GM21526 (cell line): ENCODE measurements around the gene NAV1.
"Not testable (repeated sequence)": the region's sequence is repeated elsewhere in the genome, so short reads cannot be mapped to it uniquely, and the experiment has no call there.

Source experiments
- ATAC-seq: cut with Tn5 transposase; IDR thresholded peaks from one replicate; pipeline ENCODE4 v1.9.1; 2021; ENCODE audit warnings: moderate library complexity; ENCODE audit not compliant: unreplicated experiment, low FRiP score

The NAV1 gene

GRCh38 chr1:201517631-201518030 lies 21.3 kb upstream of the NAV1 start:
- ATAC-seq, result no peak

DNA sequence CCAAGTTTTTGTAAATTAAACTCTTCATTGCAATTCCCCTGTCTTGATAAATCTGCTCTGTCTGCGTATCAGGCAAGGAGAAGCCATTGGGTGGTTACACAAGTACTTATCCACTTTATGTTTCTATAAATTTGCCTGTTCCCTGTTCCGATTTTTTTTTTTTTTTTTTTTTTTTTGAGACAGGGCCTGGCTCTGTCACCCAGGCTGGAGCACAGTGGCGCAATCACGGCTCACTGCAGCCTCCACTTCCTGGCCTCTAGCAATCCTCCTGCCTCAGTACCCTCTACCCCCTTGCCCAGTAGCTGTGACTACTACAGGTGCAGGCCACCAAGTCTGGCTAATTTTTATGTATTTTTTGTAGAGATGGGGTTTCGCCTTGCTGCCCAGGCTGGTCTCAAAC lies 20.9 kb upstream of the NAV1 start:
- no peak for ATAC-seq

DNA sequence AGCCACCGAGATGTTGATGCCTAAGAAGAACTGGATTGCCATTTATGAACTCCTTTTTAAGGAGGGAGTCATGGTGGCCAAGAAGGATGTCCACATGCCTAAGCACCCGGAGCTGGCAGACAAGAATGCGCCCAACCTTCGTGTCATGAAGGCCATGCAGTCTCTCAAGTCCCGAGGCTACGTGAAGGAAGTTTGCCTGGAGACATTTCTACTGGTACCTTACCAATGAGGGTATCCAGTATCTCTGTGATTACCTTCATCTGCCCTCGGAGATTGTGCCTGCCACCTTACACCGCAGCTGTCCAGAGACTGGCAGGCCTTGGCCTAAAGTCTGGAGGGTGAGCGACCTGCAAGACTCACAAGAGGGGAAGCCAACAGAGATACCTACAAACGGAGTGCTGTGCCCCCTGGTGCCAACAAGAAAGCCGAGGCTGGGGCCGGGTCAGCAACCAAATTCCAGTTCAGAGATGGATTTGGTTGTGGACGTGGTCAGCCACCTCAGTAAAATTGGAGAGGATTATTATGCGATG lies 18.8 kb upstream of the NAV1 start:
- ATAC-seq, result not testable (repeated sequence)

DNA sequence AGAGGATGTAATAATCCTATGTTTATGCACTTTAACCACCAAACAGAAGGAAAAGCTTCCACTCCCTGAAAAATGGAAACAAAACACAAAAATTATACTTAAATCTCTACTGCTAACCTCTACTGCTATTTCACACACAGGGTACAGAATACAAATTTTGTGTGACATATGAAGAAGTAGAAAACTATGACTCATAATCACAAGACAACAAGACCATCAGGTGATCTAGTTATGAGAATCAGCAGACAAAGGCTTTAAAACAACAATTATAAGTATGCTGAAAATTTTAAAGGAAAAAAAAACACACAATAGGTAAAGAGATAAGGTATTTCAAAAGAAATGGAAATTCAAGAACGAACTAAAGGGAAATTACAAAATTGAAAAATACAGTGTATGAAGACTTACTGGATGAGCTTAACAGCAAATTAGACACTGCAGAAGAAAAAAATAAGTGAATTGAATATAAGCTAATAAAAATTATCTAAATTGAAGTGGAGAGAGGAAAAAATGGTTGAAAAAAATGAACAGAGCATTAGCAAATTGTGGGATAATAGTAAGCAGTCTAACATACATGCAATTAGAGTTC lies 13.6 kb upstream of the NAV1 start:
- ATAC-seq, result no peak

DNA sequence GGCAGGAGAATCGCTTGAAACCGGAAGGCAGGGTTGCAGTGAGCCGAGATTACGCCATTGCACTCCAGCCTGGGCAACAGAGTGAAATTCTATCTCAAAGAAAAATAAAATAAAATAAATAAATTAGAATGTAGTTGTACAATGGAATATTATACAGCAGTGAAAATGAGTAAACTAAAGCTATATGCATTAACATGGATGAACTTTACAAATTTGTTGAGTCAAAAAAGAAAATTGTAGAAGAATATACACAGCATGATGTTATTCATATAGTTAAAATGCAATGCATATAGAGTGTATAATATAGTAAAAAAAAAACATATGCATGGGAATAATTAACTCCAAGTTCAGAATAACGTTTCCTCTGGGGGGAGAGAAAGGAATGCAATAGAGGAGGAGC lies 11.0 kb upstream of the NAV1 start:
- ATAC-seq, result no peak

GRCh38 chr1:201528631-201529252 lies 10.2 kb upstream of the NAV1 start:
- no peak for ATAC-seq

- no peak for ATAC-seq
Observed at GRCh38 chr1:201530741-201531531, 8.0 kb upstream of the NAV1 start.

- no peak for ATAC-seq
Observed at GRCh38 chr1:201531551-201532425, 7.1 kb upstream of the NAV1 start.

GRCh38 chr1:201533836-201534235 lies 5.1 kb upstream of the NAV1 start:
- ATAC-seq, result no peak

DNA sequence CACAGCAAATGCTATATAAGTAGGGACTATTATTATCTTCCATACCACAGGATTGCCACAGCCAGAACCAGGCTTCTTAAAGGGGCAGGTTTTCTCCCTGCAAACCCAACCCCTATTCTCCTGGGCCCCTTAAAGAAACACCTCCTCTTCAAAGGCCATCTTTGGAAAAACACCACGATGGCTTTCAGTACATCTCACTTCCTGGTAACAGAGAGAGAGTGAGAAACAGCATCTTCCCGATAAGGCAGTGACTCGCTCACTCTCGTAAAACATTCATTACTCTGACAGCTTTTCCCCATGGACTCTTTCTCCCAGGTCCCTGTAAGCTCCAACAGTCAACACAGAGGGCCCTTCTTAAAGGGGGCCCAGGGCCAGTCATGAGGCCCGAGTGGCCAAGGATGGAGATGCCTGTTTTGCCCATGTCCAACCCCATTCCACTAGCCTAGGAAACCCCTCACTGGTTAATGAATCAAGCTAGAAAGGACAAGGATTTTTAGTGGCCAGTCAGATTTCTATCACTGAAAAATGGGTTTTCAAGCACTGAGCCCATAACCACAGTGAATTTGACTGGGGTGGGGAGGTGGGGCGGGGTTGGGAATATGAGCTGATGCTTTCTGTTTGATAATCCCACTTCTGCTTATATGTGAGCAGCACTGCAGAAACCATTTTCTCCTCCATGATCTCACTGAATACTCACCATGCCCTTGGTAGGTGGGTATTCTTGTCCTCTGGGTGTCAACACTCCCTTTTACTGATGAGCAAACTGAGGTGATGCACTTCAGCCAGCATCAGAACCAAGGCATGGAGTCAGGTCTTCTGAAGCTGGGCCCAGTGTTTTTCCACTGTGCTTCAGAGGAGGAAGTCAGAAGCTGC lies 3.6 kb upstream of the NAV1 start:
- no peak for ATAC-seq

DNA sequence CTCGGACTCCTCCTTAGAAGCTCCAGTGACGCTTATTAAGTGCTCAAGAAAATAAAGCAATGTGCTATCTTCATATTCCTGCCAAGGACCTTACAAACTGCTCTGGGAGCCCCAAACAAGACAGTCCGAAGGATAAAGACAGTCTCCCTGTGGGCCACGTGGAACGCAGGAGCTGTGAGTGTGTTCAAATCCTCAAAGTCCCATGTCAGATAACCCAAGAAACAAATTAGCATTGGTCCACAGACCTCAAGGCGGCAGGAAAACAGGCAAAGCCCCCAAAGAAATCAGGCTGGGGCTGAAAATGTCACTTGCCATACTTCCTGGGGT lies 3.0 kb upstream of the NAV1 start:
- ATAC-seq, result no peak

- ATAC-seq, result no peak
Observed at GRCh38 chr1:201536558-201536957, 2.4 kb upstream of the NAV1 start.

GRCh38 chr1:201537028-201537427 lies 1.9 kb upstream of the NAV1 start:
- no peak for ATAC-seq

GRCh38 chr1:201537467-201537866 lies 1.5 kb upstream of the NAV1 start:
- no peak for ATAC-seq

DNA sequence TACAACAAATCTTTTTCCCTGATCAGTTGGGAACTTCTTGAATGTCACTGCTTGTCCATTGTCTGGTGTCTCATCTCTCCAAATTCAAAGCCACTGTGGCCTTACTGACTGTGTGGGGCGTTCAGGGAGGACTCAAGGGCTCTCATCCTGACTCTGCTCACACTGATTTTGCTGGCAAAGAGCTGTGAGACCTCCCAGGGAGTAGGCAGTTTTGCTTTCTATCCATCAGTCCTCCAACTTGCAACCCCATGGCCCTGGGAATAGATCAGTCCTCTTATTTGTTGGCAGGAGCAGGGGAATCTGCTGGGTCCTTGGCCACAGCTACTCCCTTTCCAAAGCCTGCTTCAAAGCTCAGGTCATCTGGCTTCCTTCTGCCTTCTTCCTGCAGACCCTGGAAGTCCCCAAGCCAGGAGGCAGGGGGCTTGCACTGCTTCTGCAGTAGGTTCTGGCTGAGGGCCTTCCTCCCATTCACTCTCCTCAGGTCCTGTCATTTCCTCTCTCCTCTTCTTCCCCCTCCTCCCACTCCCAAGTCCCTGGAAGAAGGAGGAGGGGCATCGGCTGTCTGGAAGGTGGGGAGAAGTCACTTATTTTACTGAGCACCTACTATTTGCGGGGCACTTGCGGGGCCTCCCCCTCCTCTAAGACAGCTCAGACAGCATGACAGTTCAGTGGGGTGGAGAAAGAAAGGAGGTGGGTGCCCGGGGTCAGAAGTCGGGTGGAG lies 876 bp upstream of the NAV1 start:
- no peak for ATAC-seq

DNA sequence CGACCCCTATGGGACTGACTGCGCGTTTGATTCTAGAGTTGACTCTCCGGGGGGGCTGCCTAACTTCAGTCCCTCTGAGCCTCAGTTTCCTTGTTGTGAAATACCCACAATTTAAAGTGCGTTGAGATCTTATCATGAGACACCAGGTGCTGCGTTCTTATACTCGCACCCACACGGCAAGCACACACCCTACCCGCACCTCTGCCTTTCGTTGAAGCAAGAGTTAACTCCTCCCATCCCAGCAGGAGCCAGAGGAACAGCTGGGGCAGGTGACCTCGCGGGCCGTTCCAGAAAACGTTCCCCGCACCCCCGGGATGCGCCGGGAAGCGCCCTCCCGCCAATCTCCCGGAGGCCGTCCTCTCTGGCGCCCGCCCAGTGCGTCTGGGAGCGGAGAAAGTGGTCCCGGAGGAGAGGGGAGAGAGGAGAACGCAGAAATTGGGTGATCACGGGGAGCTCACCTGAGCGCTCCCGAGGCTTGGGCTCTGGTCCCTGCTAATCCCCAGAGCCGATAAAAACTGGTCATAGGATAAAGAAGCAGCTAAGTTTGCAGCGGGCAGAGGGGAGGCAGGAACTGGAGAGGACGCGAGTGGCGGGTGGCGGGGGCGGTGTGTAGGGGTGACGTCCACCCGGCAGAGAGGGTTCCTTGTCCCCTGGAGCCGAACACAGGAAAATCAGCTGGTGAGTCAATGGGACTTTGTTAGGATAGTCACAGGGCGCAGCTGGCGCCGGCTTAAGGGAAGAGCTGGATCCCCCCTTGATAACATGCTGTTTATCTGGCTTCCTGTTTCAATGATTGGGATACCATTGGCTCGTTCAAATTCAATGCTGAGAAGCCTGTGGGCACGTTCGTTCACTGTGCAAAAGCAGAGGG lies 869 bp downstream of the NAV1 start:
- ATAC-seq, result no peak

GRCh38 chr1:201540846-201541735 lies 2.2 kb downstream of the NAV1 start:
- ATAC-seq, result no peak
